Naive thymus-derived CD4-positive, alpha-beta T cell (primary cell): ENCODE results near the gene CHTOP. TPM values are rescaled to one million over a fixed set of nuclear protein-coding genes. Genes with fewer than 3 reads are reported as not detected.

ENCODE experiments used
- ATAC-seq: fragments of 150-1000 bp; cut with Tn5 transposase; 2 replicates; pipeline ENCODE4 v1.10.0; 2021; ENCODE audit warnings: mild to moderate bottlenecking, moderate library complexity
- CTCF ChIA-PET: fragments of 350-600 bp; sonication (Branson Sonifier 250); formaldehyde crosslinking; loops from one replicate; lab custom pipeline; 2021; ENCODE audit warnings: antibody characterized with exemption; lab: Charles Lee
- POLR2A ChIA-PET: fragments of 350-600 bp; sonication (Branson Sonifier 250); formaldehyde crosslinking; loops from one replicate; lab custom pipeline; 2021; ENCODE audit warnings: antibody characterized with exemption, inconsistent platforms; lab: Charles Lee
- DNase-seq, 9 donors: peaks; one replicate each; pipeline versions ENCODE4 v3.0.0 to v3.0.0-alpha.2; 2020 to 2022; ENCODE audit warnings: mixed read lengths in 1 of 9
- H3K27ac ChIP-seq: one replicate; pipeline ENCODE4 v1.7.0; 2013; ENCODE audit warnings: mild to moderate bottlenecking, low read depth, low read length, moderate library complexity
- H3K27me3 ChIP-seq, 2 donors: one replicate each; pipeline ENCODE4 v1.7.0; 2013; ENCODE audit warnings: low read length in 2 of 2, mild to moderate bottlenecking in 2 of 2, moderate library complexity in 2 of 2; ENCODE audit not compliant: control insufficient read depth in 2 of 2, insufficient read depth in 2 of 2
- H3K36me3 ChIP-seq, 3 experiments: 1 replicate in 2 of 3; 2 replicates in 1 of 3; pipeline ENCODE4 v1.7.0; 2013; ENCODE audit warnings: low read length in 3 of 3, mild to moderate bottlenecking in 3 of 3, moderate library complexity in 1 of 3; ENCODE audit not compliant: insufficient read depth in 3 of 3, control insufficient read depth in 2 of 3
- H3K4me1 ChIP-seq, 2 donors: one replicate each; pipeline ENCODE4 v1.7.0; 2013; ENCODE audit warnings: low read length in 2 of 2, mild to moderate bottlenecking in 2 of 2, moderate library complexity in 1 of 2; ENCODE audit not compliant: control insufficient read depth in 2 of 2, insufficient read depth in 2 of 2
- H3K4me3 ChIP-seq: 2 replicates; pipeline ENCODE4 v1.7.0; 2013; ENCODE audit warnings: mild to moderate bottlenecking, low read length
- H3K9me3 ChIP-seq, 3 experiments: 1 replicate in 2 of 3; 2 replicates in 1 of 3; pipeline ENCODE4 v1.7.0; 2013; ENCODE audit warnings: low read length in 3 of 3; ENCODE audit not compliant: control insufficient read depth in 2 of 3
- H3K27ac Mint-ChIP-seq, 9 donors: one replicate each; pipeline ENCODE4 v1.8.0; 2020 to 2022; ENCODE audit warnings: mixed read lengths in 9 of 9, mild to moderate bottlenecking in 8 of 9, moderate library complexity in 5 of 9, inconsistent platforms in 2 of 9
- H3K27me3 Mint-ChIP-seq, 5 donors: one replicate each; pipeline ENCODE4 v1.8.0; 2021 to 2022; ENCODE audit warnings: mixed read lengths in 5 of 5, mild to moderate bottlenecking in 1 of 5
- H3K36me3 Mint-ChIP-seq, 5 donors: one replicate each; pipeline ENCODE4 v1.8.0; 2020 to 2022; ENCODE audit warnings: mixed read lengths in 5 of 5, mild to moderate bottlenecking in 3 of 5, inconsistent platforms in 1 of 5
- H3K4me1 Mint-ChIP-seq, 7 donors: one replicate each; pipeline ENCODE4 v1.8.0; 2020 to 2022; ENCODE audit warnings: mixed read lengths in 7 of 7, mild to moderate bottlenecking in 3 of 7, inconsistent platforms in 1 of 7
- H3K4me3 Mint-ChIP-seq, 10 donors: one replicate each; pipeline ENCODE4 v1.8.0; 2020 to 2022; ENCODE audit warnings: mild to moderate bottlenecking in 10 of 10, mixed read lengths in 10 of 10, moderate library complexity in 6 of 10, inconsistent platforms in 2 of 10
- H3K9me3 Mint-ChIP-seq, 11 donors: one replicate each; pipeline ENCODE4 v1.8.0; 2020 to 2022; ENCODE audit warnings: mixed read lengths in 11 of 11, mild to moderate bottlenecking in 4 of 11, inconsistent platforms in 1 of 11, moderate library complexity in 1 of 11
- intact Hi-C, 2 donors: fragments of 100-400 bp; cut with micrococcal nuclease; formaldehyde crosslinking; loops; one replicate each; pipeline ENCODE4 v1.15.1; 2023
- polyA plus RNA-seq, 2 donors: library from polyadenylated mRNA; unstranded; fragments of 300-500 nt; fragmentation: Illumina TruSeq; gene quantifications; one replicate each; pipeline ENCODE4 v1.2.3, GENCODE V29; 2021
- total RNA-seq, 6 experiments: library from RNA in 5 of 6; stranded (reverse) in 5 of 6; gene quantifications; 1 replicate in 5 of 6; 2 replicates in 1 of 6; pipeline ENCODE4 v1.2.3 and lab custom pipeline; 2021 to 2026

The CHTOP gene
- total and polyA plus RNA-seq, 7 experiments from 2014 or later, result 57.4 to 143 (median 101) TPM

DNA sequence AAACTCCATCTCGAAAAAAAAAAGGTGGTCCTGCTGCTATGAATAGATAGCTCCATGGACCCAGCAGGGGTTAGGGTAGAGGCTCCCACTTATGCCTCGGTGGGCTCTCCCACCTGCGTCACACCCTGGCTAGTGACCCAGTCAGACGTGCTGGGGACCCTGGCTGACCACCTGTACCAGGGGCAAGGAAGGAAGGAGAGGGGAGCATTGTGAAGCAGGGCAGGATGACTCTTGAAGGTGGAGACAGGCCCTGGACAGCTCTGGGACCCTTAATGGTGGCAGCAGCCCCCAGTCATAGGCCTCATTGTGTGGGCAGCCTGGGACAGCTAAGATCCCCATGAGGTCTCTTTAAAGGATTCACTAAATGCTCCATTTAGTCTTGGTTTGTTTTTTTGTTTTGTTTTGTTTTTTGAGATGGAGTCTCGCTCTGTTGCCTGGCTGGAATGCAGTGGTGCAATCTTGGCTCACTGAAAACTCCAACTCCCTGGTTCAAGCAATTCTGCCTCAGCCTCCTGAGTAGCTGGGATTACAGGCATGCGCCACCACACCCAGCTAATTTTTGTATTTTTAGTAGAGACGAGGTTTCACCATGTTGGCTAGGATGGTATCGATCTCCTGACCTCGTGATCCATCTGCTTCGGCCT, 14.3 kb downstream of the CHTOP start:
- Mint-ChIP-seq H3K4me3 (peak overlapping the region in 5 of 10 donors; percentile 13 to 83 (median 45)), H3K27me3 (no peaks in the 10 kb centered on the region), H3K4me1 (peaks cover 37 to 75% (median 65%) of the 10 kb centered on the region in 7 donors), H3K27ac (peak overlapping the region in 8 of 9 donors; percentile 72 to 95 (median 84)), H3K36me3 (peaks cover 14 to 34% (median 28%) of the 10 kb centered on the region in 5 donors), H3K9me3 (peaks cover 0 to 2% (median 0%) of the 10 kb centered on the region in 11 donors)
- Histone ChIP-seq H3K36me3 (peaks cover 16 to 28% (median 18%) of the 10 kb centered on the region in 3 experiments), H3K4me1 (peaks cover 7 to 28% of the 10 kb centered on the region in 2 donors), H3K9me3 (no peaks in the 10 kb centered on the region), H3K27ac (no peak overlapping the region), H3K27me3 (no peaks in the 10 kb centered on the region), H3K4me3 (no peak overlapping the region)
- ATAC-seq (no peak), DNase-seq (no peak)
- POLR2A ChIA-PET, result interaction anchor here (1.5 to 11.0 kb wide), 6 partner anchors 8 to 18 kb away, joined by 4 to 99 read pairs (median 10); partner anchors contain the start of genes CHTOP and SNAPIN
- CTCF ChIA-PET, result interaction anchor here (0.9 to 1.0 kb wide), 2 partner anchors 14 to 28 kb away, joined by 3 read pairs; no protein-coding TSS in a partner anchor
- intact Hi-C loops, result no loop called here

GRCh38 chr1:153649137-153649862, 15.4 kb downstream of the CHTOP start:
- ChIA-PET POLR2A (interaction anchor here (0.6 to 11.0 kb wide), 7 partner anchors 8 to 17 kb away, joined by 3 to 99 read pairs (median 9); partner anchors contain the start of genes CHTOP and SNAPIN), CTCF (interaction anchor here (0.6 to 1.0 kb wide), 3 partner anchors 23 to 82 kb away, joined by 3 to 4 read pairs (median 4); partner anchors contain the start of gene NPR1)
- peak in 7 of 9 donors; percentile 40 to 63 (median 60) for DNase-seq
- peaks cover 7 to 28% of the 10 kb centered on the region in 2 donors for H3K4me1 ChIP-seq
- intact Hi-C loops, result no loop called here
- H3K9me3 ChIP-seq, result no peaks in the 10 kb centered on the region
- peaks cover 5 to 22% (median 19%) of the 10 kb centered on the region in 5 donors for H3K36me3 Mint-ChIP-seq
- H3K4me3 ChIP-seq, result no peak overlapping the region
- H3K27ac ChIP-seq, result peak overlapping the region; percentile 69
- no peaks in the 10 kb centered on the region for H3K27me3 ChIP-seq
- H3K4me3 Mint-ChIP-seq, result peak overlapping the region in 9 of 10 donors; percentile 67 to 85 (median 80)
- ATAC-seq, result peak; percentile 87
- H3K9me3 Mint-ChIP-seq, result peaks cover 0 to 2% (median 0%) of the 10 kb centered on the region in 11 donors
- no peaks in the 10 kb centered on the region for H3K27me3 Mint-ChIP-seq
- H3K27ac Mint-ChIP-seq, result peak overlapping the region; percentile 56 to 96 (median 92)
- peaks cover 29 to 63% (median 57%) of the 10 kb centered on the region in 7 donors for H3K4me1 Mint-ChIP-seq
- H3K36me3 ChIP-seq, result peaks cover 7 to 19% (median 18%) of the 10 kb centered on the region in 3 experiments

DNA sequence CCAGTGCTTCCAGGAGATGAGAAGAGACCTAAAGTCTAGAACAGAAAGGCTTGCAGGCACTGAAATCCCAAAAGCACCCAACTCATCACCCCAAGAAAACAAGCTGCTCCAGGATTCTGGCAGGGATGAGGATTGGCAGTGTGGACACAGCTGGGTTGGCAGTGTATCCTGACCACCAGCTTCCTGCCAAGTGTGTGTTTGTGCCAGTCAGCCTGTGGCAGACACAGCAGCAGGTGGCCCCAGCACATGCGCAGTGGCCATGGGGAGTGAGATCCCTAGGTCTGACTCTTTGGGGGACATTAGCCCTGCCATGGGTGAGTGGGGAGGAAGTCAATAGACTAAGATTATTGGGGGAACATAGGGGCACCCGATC, 16.0 kb downstream of the CHTOP start:
- peaks cover 7 to 17% (median 13%) of the 10 kb centered on the region in 3 experiments for H3K36me3 ChIP-seq
- ChIA-PET CTCF (interaction anchor here (0.9 to 1.0 kb wide), 2 partner anchors 23 to 28 kb away, joined by 3 to 4 read pairs; partner anchors contain the start of gene NPR1), POLR2A (interaction anchor here (0.9 to 11.0 kb wide), 5 partner anchors 9 to 16 kb away, joined by 7 to 99 read pairs (median 9); partner anchors contain the start of genes CHTOP and SNAPIN)
- Mint-ChIP-seq H3K9me3 (peaks cover 0 to 2% (median 0%) of the 10 kb centered on the region in 11 donors), H3K36me3 (peaks cover 5 to 16% (median 15%) of the 10 kb centered on the region in 5 donors), H3K27me3 (no peaks in the 10 kb centered on the region), H3K4me1 (peaks cover 26 to 57% (median 52%) of the 10 kb centered on the region in 7 donors), H3K4me3 (peak overlapping the region in 9 of 10 donors; percentile 67 to 85 (median 80)), H3K27ac (peak overlapping the region; percentile 56 to 96 (median 92))
- peaks cover 7 to 28% of the 10 kb centered on the region in 2 donors for H3K4me1 ChIP-seq
- no peak for ATAC-seq
- peak overlapping the region; percentile 69 for H3K27ac ChIP-seq
- no peaks in the 10 kb centered on the region for H3K27me3 ChIP-seq
- no peaks in the 10 kb centered on the region for H3K9me3 ChIP-seq
- peak in 2 of 9 donors; percentile 23 to 33 for DNase-seq
- H3K4me3 ChIP-seq, result no peak overlapping the region
- intact Hi-C loops, result no loop called here

- POLR2A ChIA-PET, result interaction anchor here (0.9 to 11.0 kb wide), 5 partner anchors 8 to 116 kb away, joined by 3 to 99 read pairs (median 3); partner anchors contain the start of genes CHTOP, ILF2 and S100A6
- intact Hi-C loops, result no loop called here
- ATAC-seq, result no peak
Measured at GRCh38 chr1:153651771-153652170, 17.9 kb downstream of the CHTOP start.

GRCh38 chr1:153652805-153653500, 19.1 kb downstream of the CHTOP start:
- intact Hi-C loops, result no loop called here
- ChIA-PET CTCF (interaction anchor here (0.7 to 1.2 kb wide), 3 partner anchors 10 to 133 kb away, joined by 3 to 4 read pairs (median 3); no protein-coding TSS in a partner anchor), POLR2A (interaction anchor here (0.6 to 11.0 kb wide), 5 partner anchors 9 to 291 kb away, joined by 3 to 99 read pairs (median 3); partner anchors contain the start of gene CHTOP)
- Histone ChIP-seq H3K27ac (no peak overlapping the region), H3K27me3 (no peaks in the 10 kb centered on the region), H3K4me3 (no peak overlapping the region), H3K36me3 (no peaks in the 10 kb centered on the region), H3K4me1 (peaks cover 7 to 20% of the 10 kb centered on the region in 2 donors), H3K9me3 (no peaks in the 10 kb centered on the region)
- peaks cover 0 to under 1% (median 0%) of the 10 kb centered on the region in 11 donors for H3K9me3 Mint-ChIP-seq
- ATAC-seq (peak; percentile 44), DNase-seq (no peak)
- no peak overlapping the region for H3K4me3 Mint-ChIP-seq
- H3K4me1 Mint-ChIP-seq, result peaks cover 9 to 26% (median 23%) of the 10 kb centered on the region in 7 donors
- H3K36me3 Mint-ChIP-seq, result no peaks in the 10 kb centered on the region
- no peaks in the 10 kb centered on the region for H3K27me3 Mint-ChIP-seq
- H3K27ac Mint-ChIP-seq, result peak overlapping the region in 1 of 9 donors; percentile 7

More at GRCh38 chr1:153651771-153652170, 17.9 kb downstream of the CHTOP start:
- peaks cover 12 to 38% (median 35%) of the 10 kb centered on the region in 7 donors for H3K4me1 Mint-ChIP-seq
- H3K36me3 Mint-ChIP-seq, result peaks cover 0 to 4% (median under 1%) of the 10 kb centered on the region in 5 donors
- H3K9me3 Mint-ChIP-seq, result peaks cover 0 to 2% (median 0%) of the 10 kb centered on the region in 11 donors
- peaks cover 7 to 26% of the 10 kb centered on the region in 2 donors for H3K4me1 ChIP-seq
- no peak overlapping the region for H3K27ac Mint-ChIP-seq
- CTCF ChIA-PET, result interaction anchor here (1.2 kb wide), 1 partner anchor 14 kb away, joined by 4 read pairs; no protein-coding TSS in a partner anchor
- H3K27ac ChIP-seq, result no peak overlapping the region
- no peak overlapping the region for H3K4me3 Mint-ChIP-seq
- no peaks in the 10 kb centered on the region for H3K27me3 ChIP-seq
- peaks cover 0 to 2% (median 0%) of the 10 kb centered on the region in 3 experiments for H3K36me3 ChIP-seq
- no peaks in the 10 kb centered on the region for H3K27me3 Mint-ChIP-seq
- H3K9me3 ChIP-seq, result no peaks in the 10 kb centered on the region
- no peak overlapping the region for H3K4me3 ChIP-seq
- no peak for DNase-seq
